ENCODE measurements around the gene OTUB2.

OTUB2 gene

DNA sequence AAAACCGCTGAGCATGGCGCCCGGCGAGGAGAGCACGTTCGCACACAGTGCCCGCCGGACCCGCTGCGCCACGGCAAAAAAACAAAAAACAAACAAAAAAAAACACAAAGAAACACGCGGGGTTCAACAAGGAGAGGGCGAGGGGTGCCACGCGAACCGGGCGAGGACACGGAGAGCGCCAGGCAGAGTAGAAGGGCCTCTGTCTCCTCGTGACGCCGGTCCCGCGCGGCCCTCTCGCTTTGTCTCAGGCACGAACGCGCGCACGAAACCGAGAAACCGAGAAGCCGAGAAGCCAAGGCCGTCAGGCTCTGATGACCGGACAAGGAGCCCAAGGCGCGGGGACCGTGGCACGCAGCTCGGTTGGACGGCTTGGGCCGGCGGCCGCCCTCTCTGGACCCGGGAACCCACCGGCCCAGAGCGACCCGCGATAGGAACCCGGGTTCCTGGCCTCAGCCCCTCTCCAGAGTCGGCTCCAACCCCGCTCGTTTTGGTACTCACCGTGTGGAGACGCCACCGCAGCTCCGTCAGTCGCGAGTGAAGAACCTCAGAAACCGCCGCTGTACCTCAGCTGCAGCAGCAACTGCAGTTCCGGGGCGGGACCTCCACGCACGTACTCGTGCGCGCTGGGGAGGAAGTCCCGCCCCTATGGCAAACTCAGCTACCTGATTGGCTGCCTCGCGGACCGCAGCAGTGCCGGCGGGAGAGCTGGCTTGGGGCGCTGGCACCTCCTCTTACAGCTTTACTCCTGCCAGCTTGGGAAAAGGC is 54.7 kb downstream of the OTUB2 start, which contains the start of the genes DDX24 and IFI27L1:
Gene DDX24 (minus strand): TSS at position 582 of the 765 bp plus-strand sequence. CDS start 1,460 bp downstream, outside the sequence.
Gene IFI27L1 (plus strand): TSS at position 690 of the 765 bp plus-strand sequence. CDS start 15,628 bp downstream, outside the sequence.
- peak within 1 kb of the TSS; percentile 91 for H3K9ac ChIP-seq
- H3K27me3 ChIP-seq (ENCODE audit: insufficient read depth, low read depth), result no peaks in the 10 kb centered on the region
- TF ChIP-seq, protein P1, sequence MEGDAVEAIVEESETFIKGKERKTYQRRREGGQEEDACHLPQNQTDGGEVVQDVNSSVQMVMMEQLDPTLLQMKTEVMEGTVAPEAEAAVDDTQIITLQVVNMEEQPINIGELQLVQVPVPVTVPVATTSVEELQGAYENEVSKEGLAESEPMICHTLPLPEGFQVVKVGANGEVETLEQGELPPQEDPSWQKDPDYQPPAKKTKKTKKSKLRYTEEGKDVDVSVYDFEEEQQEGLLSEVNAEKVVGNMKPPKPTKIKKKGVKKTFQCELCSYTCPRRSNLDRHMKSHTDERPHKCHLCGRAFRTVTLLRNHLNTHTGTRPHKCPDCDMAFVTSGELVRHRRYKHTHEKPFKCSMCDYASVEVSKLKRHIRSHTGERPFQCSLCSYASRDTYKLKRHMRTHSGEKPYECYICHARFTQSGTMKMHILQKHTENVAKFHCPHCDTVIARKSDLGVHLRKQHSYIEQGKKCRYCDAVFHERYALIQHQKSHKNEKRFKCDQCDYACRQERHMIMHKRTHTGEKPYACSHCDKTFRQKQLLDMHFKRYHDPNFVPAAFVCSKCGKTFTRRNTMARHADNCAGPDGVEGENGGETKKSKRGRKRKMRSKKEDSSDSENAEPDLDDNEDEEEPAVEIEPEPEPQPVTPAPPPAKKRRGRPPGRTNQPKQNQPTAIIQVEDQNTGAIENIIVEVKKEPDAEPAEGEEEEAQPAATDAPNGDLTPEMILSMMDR (conservative IDR thresholded peaks at IDR 0.05; ENCODE audit: low read depth, low read length), result no peak
- no peaks in the 10 kb centered on the region; the same call in 1 of the 2 replicates for H4K20me1 ChIP-seq (ENCODE audit: insufficient read depth)
- peak within 1 kb of the TSS; percentile 95 for H3K27ac ChIP-seq
- peak within 1 kb of the TSS; percentile 98 for H3K4me2 ChIP-seq
- H3K36me3 ChIP-seq (ENCODE audit: insufficient read depth), result peaks cover 8% of the 10 kb centered on the region; the same call in 1 of the 2 replicates
- H3K4me1 ChIP-seq (ENCODE audit: low read depth, poor library complexity, severe bottlenecking), result peaks cover 31% of the 10 kb centered on the region
- H2AFZ ChIP-seq (ENCODE audit: low read depth), result peak within 1 kb of the TSS; percentile 87
- H3K4me3 ChIP-seq (IDR thresholded peaks at IDR 0.05; ENCODE audit: insufficient read depth, low read depth, low read length), result no peak within 1 kb of the TSS
- peaks cover 62% of the 10 kb centered on the region for H3K79me2 ChIP-seq (ENCODE audit: insufficient read depth, low read depth)

DNA sequence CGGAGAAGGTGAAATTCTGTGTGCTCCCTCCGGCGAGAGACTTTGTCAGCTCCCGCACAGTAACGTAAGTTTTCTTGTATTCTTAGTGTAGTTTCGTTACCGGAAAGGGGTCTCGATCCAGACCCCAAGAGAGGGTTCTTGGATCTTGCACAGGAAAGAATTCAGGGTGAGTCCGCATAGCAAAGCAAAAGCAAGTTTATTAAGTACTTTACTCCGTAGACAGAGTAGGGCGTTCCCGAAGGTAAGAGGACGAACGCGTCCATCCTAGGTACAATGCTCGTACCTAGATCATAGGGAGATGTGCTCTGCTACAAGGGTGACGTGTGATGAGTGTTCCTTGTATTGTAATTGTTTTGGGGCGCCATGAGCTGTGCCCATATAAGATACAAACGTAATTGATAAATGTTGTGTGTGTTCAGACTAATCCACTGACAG is 55.3 kb downstream of the OTUB2 start:
- Histone ChIP-seq H3K4me3 (IDR thresholded peaks at IDR 0.05; ENCODE audit: insufficient read depth, low read depth, low read length) (no peak overlapping the region), H4K20me1 (ENCODE audit: insufficient read depth) (no peaks in the 10 kb centered on the region; the same call in 1 of the 2 replicates), H3K27me3 (ENCODE audit: insufficient read depth, low read depth) (no peaks in the 10 kb centered on the region), H3K27ac (peak overlapping the region; percentile 95), H3K4me2 (peak overlapping the region; percentile 98), H3K4me1 (ENCODE audit: low read depth, poor library complexity, severe bottlenecking) (peaks cover 31% of the 10 kb centered on the region), H3K79me2 (ENCODE audit: insufficient read depth, low read depth) (peaks cover 56% of the 10 kb centered on the region), H3K36me3 (ENCODE audit: insufficient read depth) (peaks cover 8% of the 10 kb centered on the region; the same call in 1 of the 2 replicates), H2AFZ (ENCODE audit: low read depth) (peak overlapping the region; percentile 87), H3K9ac (peak overlapping the region; percentile 91)
- TF ChIP-seq, protein P1 (conservative IDR thresholded peaks at IDR 0.05; ENCODE audit: low read depth, low read length), result no peak

DNA sequence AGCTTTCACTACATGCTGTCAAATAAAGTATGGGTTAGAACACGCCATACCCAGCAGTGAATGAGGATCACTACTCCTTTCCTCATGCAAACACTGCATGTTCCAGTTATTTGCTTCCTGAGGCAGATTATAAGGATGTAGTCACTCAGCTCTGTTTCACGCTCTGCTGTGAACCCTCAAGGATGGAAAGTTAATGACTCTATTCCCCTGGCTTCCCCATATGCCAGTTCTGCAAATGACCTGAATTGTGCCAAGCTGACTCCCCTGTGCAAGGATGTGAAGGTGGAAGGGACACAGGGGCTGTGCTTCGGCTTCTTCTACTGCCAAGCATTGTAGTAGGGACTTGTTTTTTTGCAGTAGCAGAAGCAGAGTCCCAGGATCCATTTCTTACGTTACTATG is 61.8 kb downstream of the OTUB2 start:
- Histone ChIP-seq H3K36me3 (ENCODE audit: insufficient read depth) (no peaks in the 10 kb centered on the region), H3K4me3 (IDR thresholded peaks at IDR 0.05; ENCODE audit: insufficient read depth, low read depth, low read length) (no peak overlapping the region), H3K79me2 (ENCODE audit: insufficient read depth, low read depth) (peaks cover 6% of the 10 kb centered on the region; the same call in 1 of the 2 replicates), H3K27me3 (ENCODE audit: insufficient read depth, low read depth) (no peaks in the 10 kb centered on the region), H3K4me2 (no peak overlapping the region), H4K20me1 (ENCODE audit: insufficient read depth) (no peaks in the 10 kb centered on the region), H2AFZ (ENCODE audit: low read depth) (no peak overlapping the region), H3K27ac (no peak overlapping the region), H3K4me1 (ENCODE audit: low read depth, poor library complexity, severe bottlenecking) (peaks cover 6% of the 10 kb centered on the region), H3K9ac (no peak overlapping the region)
- TF ChIP-seq, protein P1 (conservative IDR thresholded peaks at IDR 0.05; ENCODE audit: low read depth, low read length), result no peak

DNA sequence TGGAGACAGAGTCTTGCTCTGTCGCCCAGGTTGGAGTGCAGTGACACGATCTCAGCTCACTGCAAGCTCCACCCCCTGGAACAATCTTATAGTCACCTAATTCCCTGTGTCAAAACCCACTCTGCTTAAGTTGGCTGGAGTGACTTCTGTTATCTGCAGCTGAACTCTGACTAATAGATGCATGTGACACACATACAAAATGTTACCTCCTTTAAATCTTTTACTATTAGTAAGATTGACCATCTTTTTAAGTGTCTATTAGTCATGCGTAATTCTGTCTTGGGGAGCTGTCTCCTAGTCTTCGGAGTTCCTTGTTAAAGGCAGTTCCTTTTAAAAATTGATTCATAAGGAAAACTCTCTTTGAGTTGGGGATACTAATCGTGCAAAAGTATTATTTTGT is 62.4 kb downstream of the OTUB2 start:
- TF ChIP-seq, protein P1 (conservative IDR thresholded peaks at IDR 0.05; ENCODE audit: low read depth, low read length), result no peak
- Histone ChIP-seq H3K4me2 (no peak overlapping the region), H3K4me1 (ENCODE audit: low read depth, poor library complexity, severe bottlenecking) (no peaks in the 10 kb centered on the region), H2AFZ (ENCODE audit: low read depth) (no peak overlapping the region), H3K79me2 (ENCODE audit: insufficient read depth, low read depth) (no peaks in the 10 kb centered on the region; the same call in 1 of the 2 replicates), H3K4me3 (IDR thresholded peaks at IDR 0.05; ENCODE audit: insufficient read depth, low read depth, low read length) (no peak overlapping the region), H4K20me1 (ENCODE audit: insufficient read depth) (no peaks in the 10 kb centered on the region), H3K27me3 (ENCODE audit: insufficient read depth, low read depth) (no peaks in the 10 kb centered on the region), H3K27ac (no peak overlapping the region), H3K36me3 (ENCODE audit: insufficient read depth) (no peaks in the 10 kb centered on the region), H3K9ac (no peak overlapping the region)
